Kidney tubule cell (primary cell): ENCODE measurements around the gene PTBP3.
"Not testable (repeated sequence)": the region's sequence is repeated elsewhere in the genome, so short reads cannot be mapped to it uniquely, and the experiment has no call there.

ENCODE experiments used
- DNase-seq: peaks from one replicate; pipeline ENCODE4 v3.0.0-alpha.2; 2018; ENCODE audit warnings: low spot score

Gene PTBP3

DNA sequence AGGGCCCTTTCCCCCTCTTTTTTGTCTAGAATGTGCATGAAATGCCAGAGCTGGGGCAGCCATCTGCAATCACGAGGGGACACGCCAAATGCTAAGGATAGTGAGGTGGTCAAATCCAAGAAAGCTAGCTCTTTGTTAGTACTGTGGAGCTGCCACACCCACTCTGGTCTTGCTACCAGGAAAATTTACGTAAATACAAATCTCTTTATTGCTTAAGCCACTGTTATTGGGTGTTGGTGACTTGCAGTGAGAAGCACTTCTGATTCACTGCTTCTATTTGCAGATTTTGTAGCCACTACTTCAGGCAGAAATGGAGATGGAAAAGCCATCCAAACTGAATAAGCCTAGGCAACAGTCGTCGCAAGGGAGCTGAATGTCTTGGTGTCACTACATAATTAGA, 132.7 kb downstream of the PTBP3 start:
- no peak for DNase-seq

DNA sequence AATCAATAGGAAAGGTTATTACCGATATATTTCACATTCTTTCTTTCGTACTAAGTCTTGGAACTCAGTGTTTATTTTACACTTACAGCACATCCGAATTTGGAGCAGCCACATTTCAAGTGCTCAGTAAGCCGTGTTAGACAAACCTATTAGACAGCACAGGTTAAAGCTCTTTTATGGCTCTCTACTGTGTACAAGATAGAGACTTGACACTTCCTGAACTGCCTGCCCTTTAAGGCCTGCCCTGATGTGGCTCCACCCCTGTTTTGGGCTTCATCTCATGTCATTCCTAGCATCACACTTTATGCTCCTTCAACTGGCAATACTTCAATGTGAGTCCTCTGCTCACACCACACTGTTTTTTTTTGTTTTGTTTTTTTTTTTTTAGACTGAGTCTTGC, 134.8 kb downstream of the PTBP3 start:
- peak; percentile 50 for DNase-seq

DNA sequence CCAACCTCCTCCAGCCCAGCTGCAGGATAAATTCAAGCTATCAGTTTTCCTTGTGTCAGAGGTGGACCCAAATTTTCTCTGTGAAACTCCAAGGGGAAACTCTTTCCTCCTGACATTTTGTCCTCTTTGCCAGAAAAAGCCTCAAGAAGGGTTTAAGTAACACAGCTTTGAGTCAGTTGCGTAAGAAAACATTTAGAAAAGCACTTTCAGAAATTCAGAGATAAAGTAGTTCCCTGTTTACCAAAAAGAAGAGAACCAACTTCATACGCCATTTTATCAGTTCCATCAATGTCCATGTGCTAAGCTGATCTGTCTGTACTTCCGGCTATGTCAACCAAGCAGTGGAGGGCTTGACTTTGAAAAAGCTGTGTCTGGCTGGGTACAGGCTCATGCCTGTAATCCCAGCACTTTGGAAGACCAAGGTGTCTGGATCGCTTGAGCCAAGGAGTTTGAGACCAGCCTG, 138.4 kb downstream of the PTBP3 start:
- DNase-seq: no peak

DNA sequence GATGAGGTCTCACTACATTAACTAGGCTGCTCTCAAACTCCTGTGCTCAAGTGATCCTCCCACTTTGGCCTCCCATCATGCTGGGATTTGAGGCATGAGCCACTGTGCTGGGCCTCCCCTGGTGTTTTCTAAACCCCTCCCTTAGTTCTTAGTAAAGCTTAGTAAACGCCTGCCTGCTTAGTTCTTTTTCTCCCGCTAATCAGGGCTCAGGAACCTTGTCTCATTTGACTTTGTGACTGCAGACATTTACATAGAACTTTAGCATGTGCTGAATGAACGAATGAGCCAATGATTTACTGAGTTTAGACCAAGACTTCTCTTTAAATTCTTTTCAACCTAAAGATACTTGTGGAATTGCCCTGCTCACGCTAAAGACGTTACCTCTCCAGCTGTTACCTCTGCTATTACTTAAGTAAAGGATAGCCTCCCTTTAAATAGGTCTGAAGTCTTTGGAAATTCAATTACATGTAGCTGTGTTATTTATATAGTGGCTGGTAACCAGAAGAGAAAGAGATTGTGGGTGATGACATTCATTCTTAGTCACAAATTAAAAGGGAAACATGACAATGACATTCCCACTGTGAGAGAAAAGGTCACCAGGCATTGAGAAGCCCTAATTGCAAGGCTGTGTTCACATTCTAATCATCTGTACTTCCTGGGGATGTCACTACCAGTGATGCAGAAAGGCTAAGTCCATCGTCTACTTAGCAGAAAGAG, 139.7 kb downstream of the PTBP3 start:
- DNase-seq: peak; percentile 51

DNA sequence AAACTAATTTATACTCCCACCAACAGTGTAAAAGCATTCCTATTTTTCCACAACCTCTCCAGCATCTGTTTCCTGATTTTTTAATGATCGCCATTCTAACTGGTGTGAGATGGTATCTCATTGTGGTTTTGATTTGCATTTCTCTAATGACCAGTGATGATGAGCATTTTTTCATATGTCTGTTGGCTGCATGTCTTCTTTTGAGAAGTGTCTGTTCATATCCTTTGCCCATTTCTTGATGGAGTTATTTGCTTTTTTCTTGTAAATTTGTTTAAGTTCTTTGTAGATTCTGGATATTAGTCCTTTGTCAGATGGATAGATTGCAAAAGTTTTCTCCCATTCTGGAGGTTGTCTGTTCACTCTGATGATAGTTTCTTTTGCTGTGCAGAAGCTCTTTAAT, 143.1 kb downstream of the PTBP3 start:
- not testable (repeated sequence) for DNase-seq

DNA sequence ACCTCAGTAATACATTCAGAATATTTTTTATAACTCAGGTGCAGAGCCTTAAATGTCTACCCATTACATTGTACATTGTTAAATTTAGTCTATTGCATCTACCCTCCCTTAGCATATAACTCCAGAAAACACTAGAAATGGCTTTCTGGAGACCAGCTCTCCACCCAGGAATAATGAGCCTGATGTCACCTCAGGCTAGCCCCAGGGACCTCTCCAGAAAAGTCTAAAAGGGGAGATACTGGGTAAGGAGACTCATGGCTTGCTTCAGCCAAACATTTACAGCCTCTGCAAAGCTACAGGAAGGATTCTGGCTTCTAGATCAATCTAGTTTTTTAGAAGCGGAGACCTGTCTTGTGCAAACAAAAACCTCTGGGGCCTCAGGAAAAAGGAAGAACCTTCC, 144.5 kb downstream of the PTBP3 start:
- no peak for DNase-seq

DNA sequence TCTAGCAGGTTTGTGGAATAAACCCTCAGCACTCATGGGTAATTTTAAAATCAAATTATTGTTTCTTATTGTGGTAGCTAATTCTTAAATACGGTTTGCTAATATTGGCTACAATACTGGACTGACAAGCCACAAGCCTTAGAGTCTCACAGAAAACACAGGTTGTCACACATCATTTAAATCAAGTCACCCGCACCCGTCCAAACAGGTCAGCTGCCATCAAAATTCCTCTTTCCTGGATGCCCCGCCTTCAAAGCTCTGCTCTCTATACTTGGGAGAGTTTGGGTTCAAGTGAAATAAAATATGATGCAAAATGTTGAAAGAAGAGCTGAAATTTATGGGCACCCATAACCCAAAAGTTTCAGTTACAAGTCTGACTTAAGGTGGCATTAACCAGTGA, 146.0 kb downstream of the PTBP3 start:
- no peak for DNase-seq

DNA sequence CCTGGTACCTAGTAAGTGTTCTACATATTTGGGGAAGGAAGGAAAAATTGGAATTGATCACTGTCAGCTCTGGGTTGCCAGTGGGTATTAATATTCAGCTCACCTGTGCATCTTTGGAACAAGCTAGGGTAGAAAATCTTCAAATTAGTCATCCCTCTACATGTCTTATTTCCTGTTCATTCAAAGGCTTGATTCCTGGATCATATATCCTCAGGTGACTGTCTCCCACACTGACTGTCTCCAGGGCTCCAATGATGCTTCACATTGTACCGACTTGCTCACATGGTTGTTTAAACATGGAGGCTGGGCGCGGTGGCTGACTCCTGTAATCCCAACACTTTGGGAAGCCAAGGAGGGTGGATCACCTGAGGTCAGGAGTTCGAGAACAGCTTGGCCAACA, 146.7 kb downstream of the PTBP3 start:
- peak; percentile 45 for DNase-seq

DNA sequence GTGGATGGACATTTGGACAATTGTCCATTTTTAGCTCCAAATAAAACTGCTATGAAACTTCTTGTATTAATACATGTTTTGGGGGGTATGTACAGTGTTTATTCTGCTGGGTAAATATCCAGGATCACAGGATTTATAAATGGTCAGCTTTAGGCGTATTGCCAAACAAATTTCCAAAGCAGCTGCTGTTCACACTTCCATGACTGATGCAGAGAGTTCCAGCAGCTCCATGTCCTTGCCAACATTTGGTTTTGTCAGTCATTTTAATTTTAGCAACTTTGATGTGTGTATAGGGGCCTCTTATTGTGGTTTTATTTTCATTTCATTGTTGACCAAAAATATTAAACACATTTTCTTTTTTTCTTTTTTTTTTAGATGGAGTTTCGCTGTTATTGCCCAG, 148.5 kb downstream of the PTBP3 start:
- DNase-seq: no peak

DNA sequence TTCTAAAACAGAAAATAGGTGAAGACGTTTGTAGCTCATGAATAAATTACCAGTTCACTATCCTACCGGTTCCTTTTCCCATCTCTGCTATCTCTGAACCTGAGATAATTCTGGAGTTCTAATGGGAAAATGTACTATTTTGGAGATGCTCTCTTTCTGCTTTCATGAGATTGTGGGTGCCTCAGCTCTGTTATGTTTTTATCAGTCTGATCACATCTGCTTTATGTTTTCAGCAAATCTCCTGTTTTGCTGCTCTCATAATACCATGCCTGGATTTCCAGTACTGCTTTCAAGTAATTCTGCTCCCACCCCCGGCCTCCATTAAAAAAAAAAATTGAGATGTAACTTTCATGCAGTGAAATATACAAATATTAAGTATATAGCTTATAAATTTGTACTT, 149.2 kb downstream of the PTBP3 start:
- DNase-seq: no peak

DNA sequence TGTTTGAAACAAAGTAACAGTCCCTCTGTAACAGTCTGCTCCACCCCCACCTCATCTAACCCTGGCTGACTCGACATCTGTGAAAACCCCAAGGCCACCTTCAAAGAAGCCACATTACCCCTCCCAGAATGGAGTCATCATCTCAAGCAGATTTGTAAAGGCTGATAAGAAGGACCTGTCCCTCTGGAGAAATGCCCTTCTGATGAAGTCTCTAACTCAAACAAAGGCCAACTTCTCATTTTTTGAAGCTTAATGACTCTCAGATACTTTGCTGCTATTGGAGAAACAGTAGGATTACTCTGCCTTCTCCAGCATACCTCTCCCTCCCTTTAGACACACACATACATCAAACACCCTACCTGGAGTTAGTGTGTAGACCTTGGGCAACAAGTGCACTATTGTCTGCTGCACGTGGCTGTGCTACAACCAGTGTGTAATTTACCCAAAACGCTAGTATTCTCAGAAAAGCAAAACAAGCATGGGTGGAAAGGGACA, 153.0 kb downstream of the PTBP3 start:
- peak; percentile 60 for DNase-seq

DNA sequence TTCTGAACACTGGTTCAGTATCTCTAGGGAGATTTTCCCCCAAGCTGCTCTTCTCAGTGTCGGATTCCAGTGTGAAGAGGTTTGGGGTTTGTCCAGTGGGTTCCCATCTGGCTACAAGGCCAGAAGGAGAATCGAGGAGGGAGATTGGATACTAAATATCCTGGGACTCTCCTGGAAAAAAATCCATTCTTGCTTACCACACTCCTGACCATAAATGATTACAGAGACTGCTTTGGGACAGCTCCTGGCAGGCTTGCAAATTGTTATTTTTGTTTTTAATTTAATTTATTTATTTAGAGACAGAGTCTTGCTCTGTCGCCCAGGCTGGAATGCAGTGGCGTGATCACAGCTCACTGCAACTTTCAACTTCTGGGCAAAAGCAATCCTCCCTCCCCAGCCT, 153.6 kb downstream of the PTBP3 start:
- DNase-seq: no peak

DNA sequence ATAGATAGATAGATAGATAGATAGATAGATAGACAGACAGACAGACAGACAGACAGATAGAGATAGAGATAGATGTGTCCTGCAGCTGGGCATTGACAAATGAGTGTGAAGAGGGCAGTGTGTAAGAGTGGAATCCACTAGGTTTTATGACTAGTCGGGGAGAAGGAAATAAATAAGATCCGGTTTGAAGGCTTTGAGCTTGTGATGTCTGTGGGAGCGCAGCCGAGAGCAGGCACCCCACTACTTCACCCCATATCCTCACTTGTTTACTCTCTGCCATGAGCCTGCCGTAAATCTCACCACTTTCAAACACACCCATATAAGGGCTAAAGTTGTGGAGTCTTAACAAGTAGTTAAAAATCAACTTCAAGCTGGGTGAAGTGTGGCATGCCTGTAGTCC, 156.9 kb downstream of the PTBP3 start:
- peak; percentile 50 for DNase-seq

DNA sequence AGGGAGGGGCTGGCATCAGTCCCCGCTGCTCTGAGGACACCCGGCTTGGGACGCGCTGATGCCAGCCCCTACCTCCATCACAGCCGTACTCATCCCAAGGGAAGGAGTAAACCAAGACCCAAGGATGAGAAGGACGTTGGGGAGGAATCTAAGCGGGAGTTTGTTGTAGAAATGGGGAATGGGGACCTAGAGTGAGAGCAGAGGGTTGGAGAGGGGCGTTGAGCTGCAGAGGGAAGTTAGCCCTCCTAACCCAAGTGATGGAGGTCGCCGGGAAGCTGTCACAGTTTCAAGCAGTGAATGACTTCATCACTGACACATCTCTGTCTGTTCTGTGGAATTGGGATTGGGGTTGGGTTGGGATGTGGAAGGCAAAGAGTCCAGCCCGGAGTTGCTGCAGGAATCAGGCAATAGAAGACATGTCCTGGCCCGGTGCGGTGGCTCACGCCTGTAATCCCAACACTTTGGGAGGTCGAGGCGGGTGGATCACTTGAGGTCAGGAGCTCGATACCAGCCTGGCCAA, 157.6 kb downstream of the PTBP3 start:
- DNase-seq: no peak

DNA sequence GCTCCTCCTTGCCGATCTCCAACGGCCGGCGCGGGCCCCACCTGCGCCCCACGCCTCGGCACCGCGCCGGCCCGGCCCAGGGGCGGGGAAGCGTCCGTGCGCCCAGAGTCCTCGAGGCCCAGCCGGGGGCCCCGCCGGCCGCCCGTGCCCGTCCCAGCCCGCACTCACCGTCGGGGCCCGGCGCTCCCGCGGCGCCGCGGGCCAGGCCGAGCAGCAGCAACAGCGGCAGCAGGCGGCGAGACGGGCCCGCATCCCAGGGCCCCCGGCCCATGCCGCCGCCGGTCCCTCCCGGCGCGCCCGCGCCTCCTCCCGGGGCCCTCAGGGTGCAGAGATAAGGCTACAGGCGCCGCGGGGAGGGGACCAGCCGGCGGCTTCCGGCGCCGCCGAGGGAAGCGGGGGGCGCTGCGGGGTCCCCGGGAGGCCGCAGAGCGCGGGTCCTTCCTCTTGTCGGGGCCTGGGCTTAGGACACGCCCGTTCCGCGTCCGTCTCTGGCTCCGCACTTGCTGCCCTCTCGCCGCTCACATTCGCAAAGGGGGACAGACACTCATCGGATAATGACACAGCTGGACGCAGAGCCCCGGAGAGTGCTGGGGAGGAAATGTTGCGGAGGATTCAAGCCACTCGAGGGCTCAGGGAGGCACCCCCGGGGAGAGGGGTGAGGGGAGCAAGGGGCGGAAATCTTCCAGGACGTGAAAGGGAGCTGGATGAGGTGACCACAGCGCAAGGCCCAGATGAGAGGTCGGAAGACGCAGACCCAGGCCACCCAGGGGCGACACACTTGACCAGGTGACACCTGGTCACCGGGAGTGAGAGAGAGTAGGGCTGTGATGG, 158.2 kb downstream of the PTBP3 start, which contains the start of gene SUSD1:
TSS of gene SUSD1 (minus strand) at position 333 of the 831 bp plus-strand sequence. CDS start at position 271, 62 bp downstream.
- peak; percentile 23 for DNase-seq

DNA sequence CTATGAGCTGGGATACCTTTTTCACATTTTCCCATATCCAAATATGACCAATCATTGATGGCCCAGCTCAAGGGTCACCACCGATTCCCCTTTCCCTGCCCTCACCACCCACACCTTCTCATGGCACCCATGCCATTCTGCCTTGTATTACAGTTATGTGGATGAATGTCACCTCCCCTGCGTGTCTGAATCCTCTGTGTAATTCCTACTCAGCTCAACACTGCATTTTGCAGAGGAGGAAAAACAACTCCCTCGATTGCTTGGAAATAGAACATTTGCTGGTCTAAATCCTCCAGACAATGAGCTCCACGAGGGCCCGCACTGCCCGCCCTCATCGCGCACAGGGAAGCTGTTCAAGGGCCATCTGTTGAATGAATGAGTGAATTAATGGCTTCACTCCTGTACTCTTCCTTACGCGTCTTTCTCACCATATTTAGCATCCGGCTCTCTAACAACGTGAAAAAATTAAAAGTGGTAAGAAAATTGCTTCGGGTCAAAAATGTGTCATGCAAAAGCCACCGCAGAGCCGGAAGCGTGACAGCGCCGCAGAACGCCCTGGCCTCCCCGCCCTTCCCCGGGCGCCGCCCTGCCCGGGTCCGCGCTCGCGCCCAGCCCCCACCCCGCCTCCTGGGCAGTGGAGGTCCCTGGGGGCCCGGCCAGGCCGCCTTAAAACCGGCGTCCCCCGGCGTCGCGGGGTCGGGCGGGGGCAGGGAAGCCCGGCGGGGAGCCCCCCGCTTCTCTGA, 159.0 kb downstream of the PTBP3 start:
- DNase-seq: peak; percentile 79

DNA sequence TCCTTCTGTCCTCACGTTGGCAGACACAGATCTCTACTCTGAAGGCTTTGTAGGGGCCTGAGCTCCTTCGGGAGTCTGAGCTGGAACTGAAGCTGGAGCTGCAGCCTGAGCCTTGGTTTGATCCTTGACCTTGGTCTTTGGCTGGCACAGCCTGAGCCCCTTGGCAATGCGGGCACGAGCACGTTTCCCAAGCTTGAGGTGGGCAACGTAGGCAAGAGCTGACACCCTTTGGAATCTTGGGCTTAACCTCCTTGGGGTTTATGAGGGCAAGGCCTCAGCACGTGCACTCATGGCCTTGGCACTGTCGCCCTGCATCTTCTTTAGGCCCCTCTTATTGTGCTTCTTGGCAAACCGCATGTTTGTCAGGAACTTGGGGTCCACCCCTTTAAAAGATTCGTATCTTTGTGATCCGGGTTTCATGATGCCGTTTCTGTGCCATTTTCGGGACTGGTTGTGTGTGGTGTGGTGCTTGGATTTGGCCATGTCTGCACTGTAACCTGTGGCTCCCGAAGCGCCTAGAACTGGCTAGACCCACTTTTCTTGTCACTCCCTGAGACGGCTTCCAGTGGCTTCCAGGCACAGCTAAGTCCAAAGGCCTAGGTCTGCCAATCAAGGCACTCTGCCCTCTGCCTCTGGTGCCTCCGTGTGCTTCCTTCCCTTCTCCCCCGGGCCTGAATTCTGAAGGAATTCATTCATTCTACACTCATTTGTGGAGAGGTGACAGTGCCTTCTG, 159.8 kb downstream of the PTBP3 start:
- no peak for DNase-seq

DNA sequence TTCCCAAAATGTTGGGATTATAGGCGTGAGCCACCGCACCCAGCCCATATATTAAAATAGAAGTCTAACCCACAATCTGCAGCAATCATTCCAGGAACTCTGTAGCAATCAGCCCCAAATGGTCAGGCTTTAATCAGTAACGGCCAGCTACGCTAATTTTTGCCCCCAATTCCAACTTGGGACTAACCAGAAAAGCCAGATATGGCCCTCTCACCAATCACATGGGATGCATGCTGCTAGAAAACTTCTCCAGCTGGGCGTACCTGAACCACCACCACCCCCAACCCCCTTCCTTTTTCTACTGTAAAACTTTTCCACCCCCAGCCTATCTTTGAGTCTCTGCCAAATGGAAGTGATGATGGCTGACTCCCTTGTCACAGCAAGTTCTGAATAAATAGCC, 162.5 kb downstream of the PTBP3 start:
- DNase-seq: no peak

DNA sequence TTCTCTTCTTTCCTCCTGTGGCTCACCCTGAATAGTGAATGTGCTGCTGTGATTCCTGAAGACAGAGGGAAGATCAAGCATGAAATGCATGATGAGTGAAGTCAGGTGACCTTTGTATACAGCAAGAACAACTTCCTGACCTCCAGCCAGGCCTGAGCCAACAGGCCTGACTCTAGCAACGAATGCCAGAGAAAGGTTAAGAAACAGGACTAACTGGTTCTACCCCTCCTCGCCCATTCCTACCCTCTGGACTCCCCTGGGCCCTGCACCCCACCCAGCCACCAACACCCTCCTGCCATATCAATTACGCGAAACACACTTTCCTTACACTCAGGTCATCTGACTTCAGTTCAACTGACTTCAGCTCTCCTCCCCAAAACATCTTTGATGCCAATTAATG, 163.2 kb downstream of the PTBP3 start:
- peak; percentile 79 for DNase-seq

DNA sequence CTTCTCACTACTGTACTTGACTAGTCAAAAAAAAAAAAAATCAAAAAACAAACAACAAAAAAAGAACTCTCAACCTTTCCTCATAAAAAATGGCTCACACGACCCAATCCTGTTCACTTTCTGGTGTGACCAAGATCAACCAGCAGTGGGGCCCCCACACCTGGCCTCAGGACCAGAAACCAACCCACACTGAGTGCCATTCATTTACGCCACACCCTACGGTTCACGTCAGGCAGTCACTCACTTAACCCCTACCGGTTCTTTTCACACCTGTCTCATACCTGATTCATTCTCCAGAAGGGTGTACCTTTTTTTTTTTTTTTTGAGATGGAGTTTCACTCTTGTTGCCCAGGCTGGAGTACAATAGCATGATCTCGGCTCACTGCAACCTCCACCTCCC, 164.1 kb downstream of the PTBP3 start:
- DNase-seq: peak; percentile 37

DNA sequence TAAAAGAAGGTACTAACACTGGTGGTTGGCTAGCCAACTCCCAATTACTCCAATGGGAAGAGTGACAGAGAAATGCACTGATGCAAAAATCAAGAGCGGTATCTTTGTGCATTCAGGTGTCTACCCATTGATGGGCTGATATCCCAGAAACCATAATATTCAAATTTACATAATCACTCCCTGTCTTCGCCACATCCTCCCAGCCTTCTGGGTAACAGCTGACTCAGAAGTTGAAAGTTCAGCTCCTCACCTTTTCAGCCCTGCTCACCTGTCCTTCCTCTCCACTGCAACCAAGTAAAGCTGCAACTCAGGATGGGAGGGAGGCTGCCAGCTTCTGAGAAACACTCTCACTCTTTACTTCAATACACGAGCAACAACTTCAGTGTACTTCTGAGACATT, 165.2 kb downstream of the PTBP3 start:
- peak; percentile 76 for DNase-seq
